H9 (cell line): Measurements from ENCODE around the gene CDC45. TPM values are rescaled to one million over a fixed set of nuclear protein-coding genes. Genes with fewer than 3 reads are reported as not detected.

Experiments used
- DNase-seq: peaks from one replicate; pipeline ENCODE4 v3.0.0-alpha.2; 2017
- H2AFZ ChIP-seq: one replicate; pipeline ENCODE4 v1.6.1; 2013; ENCODE audit warnings: mild to moderate bottlenecking, low read length, control low read depth, moderate library complexity
- H2AK5ac ChIP-seq: 2 replicates; pipeline ENCODE4 v1.6.1; 2013; ENCODE audit warnings: low read length, control low read depth, mixed read lengths; ENCODE audit not compliant: insufficient read length
- H2BK120ac ChIP-seq: one replicate; pipeline ENCODE4 v1.6.1; 2013; ENCODE audit warnings: low read depth, mild to moderate bottlenecking, low read length, control low read depth, inconsistent platforms; ENCODE audit not compliant: poor library complexity, severe bottlenecking
- H2BK12ac ChIP-seq: 2 replicates; pipeline ENCODE4 v1.6.1; 2013; ENCODE audit warnings: low read length, control low read depth, mixed read lengths, low read depth; ENCODE audit not compliant: insufficient read length
- H2BK15ac ChIP-seq: 2 replicates; pipeline ENCODE4 v1.6.1; 2013; ENCODE audit warnings: low read depth, low read length, control low read depth
- H2BK20ac ChIP-seq: one replicate; pipeline ENCODE4 v1.6.1; 2013; ENCODE audit warnings: low read depth, mild to moderate bottlenecking, low read length, control low read depth, inconsistent platforms; ENCODE audit not compliant: poor library complexity, severe bottlenecking
- H2BK5ac ChIP-seq: 2 replicates; pipeline ENCODE4 v1.6.1; 2013; ENCODE audit warnings: low read length, control low read depth, mixed read lengths; ENCODE audit not compliant: insufficient read length
- H3K14ac ChIP-seq: 2 replicates; pipeline ENCODE4 v1.6.1; 2013; ENCODE audit warnings: low read length, control low read depth; ENCODE audit not compliant: insufficient read depth
- H3K18ac ChIP-seq: 2 replicates; pipeline ENCODE4 v1.6.1; 2013; ENCODE audit warnings: low read depth, mild to moderate bottlenecking, mixed read lengths, low read length, control low read depth; ENCODE audit not compliant: insufficient read length
- H3K23ac ChIP-seq: 2 replicates; pipeline ENCODE4 v1.6.1; 2013; ENCODE audit warnings: low read length, control low read depth, mixed read lengths, low read depth; ENCODE audit not compliant: insufficient read length
- H3K23me2 ChIP-seq: 2 replicates; pipeline ENCODE4 v1.6.1; 2013; ENCODE audit warnings: low read depth, mild to moderate bottlenecking, mixed read lengths, low read length, control low read depth; ENCODE audit not compliant: insufficient read length, poor library complexity, severe bottlenecking
- H3K27ac ChIP-seq: 2 replicates; pipeline ENCODE4 v1.5.1; 2013; ENCODE audit warnings: low read length, control low read depth, mixed read lengths, low read depth; ENCODE audit not compliant: insufficient read length
- H3K27me3 ChIP-seq: 2 replicates; pipeline ENCODE4 v1.6.1; 2013; ENCODE audit warnings: low read length, control low read depth, inconsistent platforms; ENCODE audit not compliant: insufficient read depth
- H3K4ac ChIP-seq: 2 replicates; pipeline ENCODE4 v1.6.1; 2013; ENCODE audit warnings: low read depth, mild to moderate bottlenecking, control low read depth, inconsistent platforms, low read length, moderate library complexity
- H3K4me1 ChIP-seq: 2 replicates; pipeline ENCODE4 v1.6.1; 2013; ENCODE audit warnings: low read length, control low read depth, inconsistent platforms; ENCODE audit not compliant: insufficient read depth
- H3K4me2 ChIP-seq: 2 replicates; pipeline ENCODE4 v1.6.1; 2013; ENCODE audit warnings: low read length, control low read depth, mixed read lengths; ENCODE audit not compliant: insufficient read length, insufficient read depth
- H3K56ac ChIP-seq: 2 replicates; pipeline ENCODE4 v1.6.1; 2013; ENCODE audit warnings: low read depth, mild to moderate bottlenecking, mixed read lengths, low read length, control low read depth; ENCODE audit not compliant: insufficient read length
- H3K79me1 ChIP-seq: 2 replicates; pipeline ENCODE4 v1.6.1; 2013; ENCODE audit warnings: low read depth, mild to moderate bottlenecking, moderate library complexity, low read length, control low read depth, inconsistent platforms; ENCODE audit not compliant: insufficient read depth, poor library complexity, severe bottlenecking
- H3K79me2 ChIP-seq: 2 replicates; pipeline ENCODE4 v1.6.1; 2013; ENCODE audit warnings: low read length, control low read depth, inconsistent platforms; ENCODE audit not compliant: insufficient read depth
- H3K9ac ChIP-seq: 2 replicates; pipeline ENCODE4 v1.6.1; 2013; ENCODE audit warnings: low read length, control low read depth, mixed read lengths; ENCODE audit not compliant: insufficient read length; ENCODE audit errors: extremely low read depth
- H3K9me3 ChIP-seq: one replicate; pipeline ENCODE4 v1.6.1; 2013; ENCODE audit warnings: low read depth, low read length, inconsistent platforms; ENCODE audit not compliant: control insufficient read depth
- H3T11ph ChIP-seq: one replicate; pipeline ENCODE4 v1.6.1; 2013; ENCODE audit warnings: mild to moderate bottlenecking, low read length, control low read depth, inconsistent platforms
- H4K20me1 ChIP-seq: one replicate; pipeline ENCODE4 v1.6.1; 2013; ENCODE audit not compliant: control insufficient read depth, insufficient read length, insufficient read depth
- H4K5ac ChIP-seq: 2 replicates; pipeline ENCODE4 v1.6.1; 2013; ENCODE audit warnings: low read depth, mild to moderate bottlenecking, mixed read lengths, low read length, control low read depth; ENCODE audit not compliant: insufficient read length
- H4K8ac ChIP-seq: replicated peaks from 2 replicates; pipeline ENCODE4 v1.6.1; 2013; ENCODE audit warnings: low read length, control low read depth, mixed read lengths, low read depth; ENCODE audit not compliant: insufficient read length
- H4K91ac ChIP-seq: 2 replicates; pipeline ENCODE4 v1.6.1; 2013; ENCODE audit warnings: low read depth, mild to moderate bottlenecking, moderate library complexity, mixed read lengths, low read length, control low read depth; ENCODE audit not compliant: insufficient read length
- H3K27ac Mint-ChIP-seq, 3 experiments: 2 replicates in 2 of 3; 3 replicates in 1 of 3; pipeline ENCODE4 v1.8.0; 2020 to 2021; ENCODE audit warnings: mixed read lengths in 3 of 3, mild to moderate bottlenecking in 1 of 3, moderate library complexity in 1 of 3
- H3K27me3 Mint-ChIP-seq: 2 replicates; pipeline ENCODE4 v1.8.0; 2021; ENCODE audit warnings: low read depth, mild to moderate bottlenecking, moderate library complexity, mixed read lengths
- H3K36me3 Mint-ChIP-seq, 3 experiments: 2 replicates in 2 of 3; 3 replicates in 1 of 3; pipeline ENCODE4 v1.8.0; 2020 to 2021; ENCODE audit warnings: low read depth in 3 of 3, mixed read lengths in 3 of 3; ENCODE audit not compliant: insufficient read depth in 1 of 3
- H3K4me1 Mint-ChIP-seq, 2 experiments: 2 replicates each; pipeline ENCODE4 v1.8.0; 2020; ENCODE audit warnings: mixed read lengths in 2 of 2
- H3K4me3 Mint-ChIP-seq, 2 experiments: 2 replicates in 1 of 2; 3 replicates in 1 of 2; pipeline ENCODE4 v1.8.0; 2020 to 2021; ENCODE audit warnings: mild to moderate bottlenecking in 2 of 2, mixed read lengths in 2 of 2, moderate library complexity in 1 of 2
- H3K9me3 Mint-ChIP-seq, 2 experiments: 2 replicates in 1 of 2; 3 replicates in 1 of 2; pipeline ENCODE4 v1.8.0; 2020; ENCODE audit warnings: mild to moderate bottlenecking in 2 of 2, mixed read lengths in 2 of 2, moderate library complexity in 1 of 2
- CTCF ChIP-seq: fragments of 200-600 bp; sonication (generic); conservative IDR thresholded peaks from 3 replicates; pipeline ENCODE4 v1.8.0; 2021; ENCODE audit warnings: antibody characterized with exemption, mild to moderate bottlenecking
- WGBS: extraction: QIAGEN DNeasy Blood & Tissue Kit; methylation state at CpG from one replicate; pipeline ENCODE4 v1.1.7; 2013; ENCODE audit warnings: missing lambda C conversion rate, low lambda C conversion rate, mixed read lengths; ENCODE audit not compliant: insufficient read length; ENCODE audit errors: extremely low coverage; 5-methylcytosine and 5-hydroxymethylcytosine counted together
- total RNA-seq: library from RNA; stranded (reverse); gene quantifications from 2 replicates; pipeline ENCODE4 v1.2.1, GENCODE V29; 2021

CDC45 gene
- total RNA-seq, 1 experiment from 2014 or later, result 35.7 TPM

- WGBS, result no CpG with 5 or more reads among the region's 2 CpGs
Measured at GRCh38 chr22:19553201-19553600, 73.5 kb downstream of the CDC45 start.

More at GRCh38 chr22:19553201-19553600, 73.5 kb downstream of the CDC45 start:
- H3K27ac Mint-ChIP-seq, result no peak overlapping the region
- no peaks in the 10 kb centered on the region for H4K20me1 ChIP-seq
- H3K23ac ChIP-seq, result no peak overlapping the region
- H3K14ac ChIP-seq, result no peak overlapping the region
- DNase-seq, result no peak
- no peaks in the 10 kb centered on the region for H3K27me3 ChIP-seq
- no peak overlapping the region for H2BK5ac ChIP-seq
- no peak overlapping the region for H3T11ph ChIP-seq
- H3K18ac ChIP-seq, result no peak overlapping the region
- no peak overlapping the region for H2AK5ac ChIP-seq
- H3K4me1 ChIP-seq, result no peaks in the 10 kb centered on the region
- no peak overlapping the region for H3K27ac ChIP-seq
- H3K4me2 ChIP-seq, result no peak overlapping the region
- no peaks in the 10 kb centered on the region for H3K23me2 ChIP-seq
- H2BK20ac ChIP-seq, result peak overlapping the region; percentile 6
- no peak overlapping the region for H3K9ac ChIP-seq
- H3K56ac ChIP-seq, result no peak overlapping the region
- H2BK120ac ChIP-seq, result no peak overlapping the region
- no peak overlapping the region for H4K8ac ChIP-seq
- no peak for TF ChIP-seq CTCF
- no peak overlapping the region for H4K5ac ChIP-seq
- H3K79me1 ChIP-seq, result no peaks in the 10 kb centered on the region
- H3K9me3 Mint-ChIP-seq, result peaks cover 0 to 8% of the 10 kb centered on the region in 2 experiments; a peak in 1 of 5 replicates
- H3K27me3 Mint-ChIP-seq, result peaks cover 6% of the 10 kb centered on the region
- no peak overlapping the region for H3K4me3 Mint-ChIP-seq
- no peak overlapping the region for H2BK12ac ChIP-seq
- H3K9me3 ChIP-seq, result no peaks in the 10 kb centered on the region
- no peaks in the 10 kb centered on the region; a peak in 1 of 7 replicates for H3K36me3 Mint-ChIP-seq
- peaks cover 8 to 12% of the 10 kb centered on the region in 2 experiments for H3K4me1 Mint-ChIP-seq
- H4K91ac ChIP-seq, result no peak overlapping the region
- no peak overlapping the region for H2BK15ac ChIP-seq
- H2AFZ ChIP-seq, result no peak overlapping the region
- H3K4ac ChIP-seq, result no peak overlapping the region
- H3K79me2 ChIP-seq, result no peaks in the 10 kb centered on the region
